ENCODE data around the gene DAPK2. TPM values are rescaled to one million over a fixed set of nuclear protein-coding genes. Genes with fewer than 3 reads are reported as not detected.

Gene DAPK2
- total and polyA plus RNA-seq, 2 of the 4 experiments (the other 2 are of a cell fraction): 0.34 to 0.36 TPM

- dilution Hi-C loops (cut with HindIII; ENCODE audit: low sequenced_read_pairs, unreplicated experiment): no loop called here
- DNase-seq: no peak
- Histone ChIP-seq H3K36me3 (ENCODE audit: control insufficient read depth, insufficient read depth, low read length) (no peaks in the 10 kb centered on the region), H3K4me1 (ENCODE audit: control insufficient read depth, insufficient read depth, low read length) (peaks cover 11% of the 10 kb centered on the region; the same call in 1 of the 2 replicates), H3K9me3 (ENCODE audit: control insufficient read depth, insufficient read depth, low read length) (no peaks in the 10 kb centered on the region), H2BK15ac (ENCODE audit: low read depth, low read length) (no peak overlapping the region), H3K27ac (ENCODE audit: insufficient read depth, low read length) (no peak overlapping the region), H2AK5ac (ENCODE audit: low read depth, low read length) (no peak overlapping the region), H2AFZ (replicated peaks; ENCODE audit: low read length, poor library complexity) (no peak overlapping the region), H3K4me2 (ENCODE audit: low read depth, low read length) (no peak overlapping the region), H3K56ac (ENCODE audit: extremely low read depth, insufficient read depth, low read length) (no peak overlapping the region), H4K8ac (ENCODE audit: low read depth in 2 of 2, low read length in 2 of 2) (no peak overlapping the region), H3K9ac (ENCODE audit: low read depth, low read length) (no peak overlapping the region), H3K4ac (ENCODE audit: low read depth, low read length) (no peak overlapping the region), H2AK9ac (replicated peaks; ENCODE audit: low read depth, low read length, poor library complexity) (no peak overlapping the region), H3K14ac (replicated peaks; ENCODE audit: low read depth, low read length) (no peak overlapping the region), H2BK120ac (ENCODE audit: low read depth, low read length) (no peak overlapping the region), H3K27me3 (ENCODE audit: control insufficient read depth, insufficient read depth, low read length) (peaks cover 11% of the 10 kb centered on the region), H3K18ac (ENCODE audit: low read depth, low read length) (no peak overlapping the region), H4K5ac (ENCODE audit: low read depth, low read length) (no peak overlapping the region), H3K79me1 (ENCODE audit: low read depth in 1 of 2, low read length in 2 of 2) (no peaks in the 10 kb centered on the region), H4K91ac (ENCODE audit: insufficient read depth, low read depth, low read length) (no peak overlapping the region), H3K4me3 (ENCODE audit: insufficient read depth, low read depth, low read length) (no peak overlapping the region), H3K9me1 (ENCODE audit: insufficient read depth, low read length) (no peaks in the 10 kb centered on the region), H4K20me1 (ENCODE audit: insufficient read depth, low read length) (no peaks in the 10 kb centered on the region), H3K23ac (ENCODE audit: low read depth, low read length) (no peak overlapping the region), H2BK5ac (ENCODE audit: low read depth, low read length, poor library complexity, severe bottlenecking) (no peak overlapping the region), H2BK20ac (ENCODE audit: low read depth, low read length) (no peak overlapping the region)
- ChIA-PET POLR2A (ENCODE audit: unreplicated experiment) (no interaction called here), CTCF (interaction anchor here (1.8 kb wide), 1 partner anchor 12 kb away, joined by 4 read pairs; no protein-coding TSS in a partner anchor)
- no peak for ATAC-seq (ENCODE audit: low read depth)
- no CpG with 5 or more reads among the region's 8 CpGs for WGBS, 2 experiments (ENCODE audit: extremely low coverage in 2 of 2, insufficient read length in 1 of 2)
- in situ Hi-C loops (cut with MboI; ENCODE audit: low sequenced_read_pairs): no loop called here
- BruUV-seq (replicated peaks): no TSS peak
- intact Hi-C loops (cut with micrococcal nuclease): no loop called here
- no peak for TF ChIP-seq USF2 (IDR thresholded peaks at IDR 0.05; ENCODE audit: low read depth, low read length)
- TF ChIP-seq FOS (IDR thresholded peaks at IDR 0.05; ENCODE audit: low read depth, low read length): no peak
- TF ChIP-seq MAZ (IDR thresholded peaks at IDR 0.05; ENCODE audit: borderline replicate concordance, low read depth, low read length): no peak
- no peak for TF ChIP-seq CEBPB (IDR thresholded peaks at IDR 0.05; ENCODE audit: low read depth, low read length)
- TF ChIP-seq RCOR1 (IDR thresholded peaks at IDR 0.05; ENCODE audit: insufficient replicate concordance, low read length): no peak
- TF ChIP-seq POLR2A (IDR thresholded peaks at IDR 0.05; ENCODE audit: low read depth, low read length): no peak
- TF ChIP-seq SMC3 (IDR thresholded peaks at IDR 0.05; ENCODE audit: low read depth, low read length): no peak
- no peak for TF ChIP-seq CHD1 (IDR thresholded peaks at IDR 0.05; ENCODE audit: low read depth, low read length)
- no peak for TF ChIP-seq RFX5 (IDR thresholded peaks at IDR 0.05; ENCODE audit: low read depth, low read length)
These were observed 138.8 kb downstream of the DAPK2 start for GRCh38 chr15:63907521-63907920.
